Keratinocyte (primary cell): Measurements from ENCODE around the gene BTG3. TPM values are rescaled to one million over a fixed set of nuclear protein-coding genes. Genes with fewer than 3 reads are reported as not detected.

ENCODE experiments used
- DNase-seq: peaks from one replicate; pipeline ENCODE4 v3.0.0-alpha.2; 2011; ENCODE audit warnings: low read depth, missing footprints, low spot score
- FAIRE-seq: peaks from 2 replicates; lab custom pipeline; 2011; peaks lifted over from hg19 to GRCh38; lab: Jason Lieb, UNC
- H2AFZ ChIP-seq: 2 replicates; pipeline ENCODE4 v1.6.0; 2012; ENCODE audit warnings: low read length, control low read depth, inconsistent platforms; ENCODE audit not compliant: control insufficient read depth
- H3K27ac ChIP-seq: 2 replicates; pipeline ENCODE4 v1.5.1; 2011; ENCODE audit warnings: low read length; ENCODE audit not compliant: control insufficient read depth, insufficient read depth
- H3K27me3 ChIP-seq: 3 replicates; pipeline ENCODE4 v1.6.0; 2011; ENCODE audit warnings: low read length; ENCODE audit not compliant: control insufficient read depth, insufficient read depth; ENCODE audit errors: extremely low read depth
- H3K36me3 ChIP-seq, 2 experiments: 2 replicates in 1 of 2; 3 replicates in 1 of 2; pipeline ENCODE4 v1.5.1; 2011; ENCODE audit warnings: low read length in 2 of 2, mild to moderate bottlenecking in 1 of 2; ENCODE audit not compliant: control insufficient read depth in 2 of 2, insufficient read depth in 2 of 2; ENCODE audit errors: extremely low read depth in 1 of 2
- H3K4me1 ChIP-seq: 3 replicates; pipeline ENCODE4 v1.5.1; 2011; ENCODE audit warnings: low read length; ENCODE audit not compliant: control insufficient read depth, insufficient read depth; ENCODE audit errors: extremely low read depth
- H3K4me2 ChIP-seq: 3 replicates; pipeline ENCODE4 v1.6.0; 2011; ENCODE audit warnings: low read depth, low read length; ENCODE audit not compliant: control insufficient read depth, insufficient read depth; ENCODE audit errors: extremely low read depth
- H3K4me3 ChIP-seq, 3 experiments: fragments of 200-600 bp in 1 of 3; sonication (generic) in 1 of 3; 2 replicates in 2 of 3; 3 replicates in 1 of 3; pipeline ENCODE4 v1.5.1; 2011 to 2016; ENCODE audit warnings: low read length in 3 of 3, mild to moderate bottlenecking in 3 of 3, control low read depth in 2 of 3, inconsistent platforms in 1 of 3, low read depth in 1 of 3, mixed read lengths in 1 of 3, mixed run types in 1 of 3, moderate library complexity in 1 of 3; ENCODE audit not compliant: control insufficient read depth in 2 of 3, insufficient read depth in 2 of 3; ENCODE audit errors: extremely low read depth in 1 of 3
- H3K79me2 ChIP-seq: 2 replicates; pipeline ENCODE4 v1.6.0; 2012; ENCODE audit warnings: low read length; ENCODE audit not compliant: control insufficient read depth, insufficient read depth
- H3K9ac ChIP-seq: 3 replicates; pipeline ENCODE4 v1.6.0; 2011; ENCODE audit warnings: low read length; ENCODE audit not compliant: control insufficient read depth, insufficient read depth; ENCODE audit errors: extremely low read depth
- H3K9me1 ChIP-seq: 3 replicates; pipeline ENCODE4 v1.6.0; 2011; ENCODE audit warnings: low read length; ENCODE audit not compliant: control insufficient read depth, insufficient read depth; ENCODE audit errors: extremely low read depth
- H3K9me3 ChIP-seq: 2 replicates; pipeline ENCODE4 v1.5.1; 2012; ENCODE audit warnings: low read depth, low read length; ENCODE audit not compliant: control insufficient read depth
- H4K20me1 ChIP-seq: 3 replicates; pipeline ENCODE4 v1.6.0; 2011; ENCODE audit warnings: low read length; ENCODE audit not compliant: control insufficient read depth, insufficient read depth; ENCODE audit errors: extremely low read depth
- CTCF ChIP-seq, 3 experiments: IDR thresholded peaks in 1 of 3; conservative IDR thresholded peaks in 1 of 3; optimal IDR thresholded peaks in 1 of 3; 2 replicates in 2 of 3; 3 replicates in 1 of 3; pipeline versions ENCODE3 to v1.5.1; 2011; ENCODE audit warnings: low read length in 3 of 3, mild to moderate bottlenecking in 3 of 3, moderate library complexity in 2 of 3, control low read depth in 1 of 3, inconsistent platforms in 1 of 3; ENCODE audit not compliant: insufficient read depth in 2 of 3; ENCODE audit errors: extremely low read depth in 1 of 3
- EZH2 ChIP-seq: IDR thresholded peaks from one replicate; pipeline ENCODE4 v1.6.1; 2012; ENCODE audit warnings: inconsistent platforms, mild to moderate bottlenecking, low read length, moderate library complexity
- dilution Hi-C: fragments of 300-500 bp; cut with MboI; formaldehyde crosslinking; loops from one replicate; pipeline ENCODE4 v1.7.0; 2020; ENCODE audit warnings: low sequenced_read_pairs; ENCODE audit not compliant: extremely low pct_ligation_motif_present
- polyA plus RNA-seq, 5 experiments: library from polyadenylated mRNA; depleted of rRNA in 3 of 5; stranded (reverse) in 3 of 5; stranded (forward) in 1 of 5; unstranded in 1 of 5; fragments of >200 nt; gene quantifications; 1 replicate in 1 of 5; 2 replicates in 3 of 5; 3 replicates in 1 of 5; pipeline versions ENCODE4 v1.2.1 to v1.2.3, GENCODE V29; 2011 to 2012; ENCODE audit warnings: missing spikeins in 2 of 5, low read depth in 1 of 5, low replicate concordance in 1 of 5

The BTG3 gene
- polyA plus RNA-seq, 1 donor (not counting 4 experiments of a cell fraction or from before 2014, with no cell fraction given) = 51.2 TPM

GRCh38 chr21:17552410-17552809, 60.3 kb downstream of the BTG3 start:
- no peaks in the 10 kb centered on the region for H3K9me1 ChIP-seq
- no peaks in the 10 kb centered on the region for H3K9me3 ChIP-seq
- dilution Hi-C loops = loop anchor here (25.0 kb wide), 1 partner anchor 165 kb away; no protein-coding TSS in a partner anchor
- TF ChIP-seq CTCF (optimal IDR thresholded peaks at IDR 0.05 in 1 of 3, IDR thresholded peaks at IDR 0.05 in 1 of 3, conservative IDR thresholded peaks at IDR 0.05 in 1 of 3; ENCODE audit: extremely low read depth in 1 of 3, insufficient read depth in 2 of 3, low read length in 3 of 3) (no peak), EZH2 (no peak)
- H3K79me2 ChIP-seq = no peaks in the 10 kb centered on the region
- no peak overlapping the region for H3K27ac ChIP-seq
- no peaks in the 10 kb centered on the region for H4K20me1 ChIP-seq
- DNase-seq = no peak
- H3K4me3 ChIP-seq = no peak overlapping the region
- no peak overlapping the region for H3K4me2 ChIP-seq
- peaks cover 4 to 16% of the 10 kb centered on the region in 2 experiments for H3K36me3 ChIP-seq
- FAIRE-seq = no peak
- no peak overlapping the region for H3K9ac ChIP-seq
- H2AFZ ChIP-seq = no peak overlapping the region
- H3K4me1 ChIP-seq = no peaks in the 10 kb centered on the region
- no peaks in the 10 kb centered on the region for H3K27me3 ChIP-seq

GRCh38 chr21:17550671-17551308, 61.9 kb downstream of the BTG3 start:
- no peaks in the 10 kb centered on the region for H3K4me1 ChIP-seq
- dilution Hi-C loops = loop anchor here (25.0 kb wide), 1 partner anchor 163 kb away; no protein-coding TSS in a partner anchor
- H2AFZ ChIP-seq = no peak overlapping the region
- no peaks in the 10 kb centered on the region for H3K79me2 ChIP-seq
- H4K20me1 ChIP-seq = no peaks in the 10 kb centered on the region
- H3K27ac ChIP-seq = no peak overlapping the region
- no peak overlapping the region for H3K4me2 ChIP-seq
- DNase-seq (no peak), FAIRE-seq (no peak)
- no peak for TF ChIP-seq CTCF (optimal IDR thresholded peaks at IDR 0.05 in 1 of 3, IDR thresholded peaks at IDR 0.05 in 1 of 3, conservative IDR thresholded peaks at IDR 0.05 in 1 of 3; ENCODE audit: extremely low read depth in 1 of 3, insufficient read depth in 2 of 3, low read length in 3 of 3)
- no peak for TF ChIP-seq EZH2
- peaks cover 5 to 16% of the 10 kb centered on the region in 2 experiments for H3K36me3 ChIP-seq
- H3K27me3 ChIP-seq = no peaks in the 10 kb centered on the region
- no peaks in the 10 kb centered on the region for H3K9me3 ChIP-seq
- H3K9ac ChIP-seq = no peak overlapping the region
- H3K4me3 ChIP-seq = no peak overlapping the region
- H3K9me1 ChIP-seq = no peaks in the 10 kb centered on the region
